ENCODE measurements around the gene XPNPEP2.

GRCh38 chrX:129760155-129760554 is 21.4 kb downstream of the XPNPEP2 start:
- TF ChIP-seq EZH2 (IDR thresholded peaks at IDR 0.05; ENCODE audit: insufficient read depth, poor library complexity, severe bottlenecking), result no peak
- TF ChIP-seq EZH2phosphoT487 (IDR thresholded peaks at IDR 0.05; ENCODE audit: insufficient read depth, low read depth), result no peak
